OCI-LY7 (cell line): ENCODE results near the gene CASQ1. TPM values are rescaled to one million over a fixed set of nuclear protein-coding genes. Genes with fewer than 3 reads are reported as not detected.

Experiments
- BruUV-seq: library from RNA; stranded (reverse); fragments of 400-500 nt; replicated peaks from 2 replicates; lab custom pipeline; 2021; lab: Mats Ljungman, UMichigan
- CTCF ChIA-PET: fragments of 300-600 bp; sonication (Branson Sonifier 250); formaldehyde crosslinking; loops from one replicate; lab custom pipeline; 2022; ENCODE audit warnings: antibody characterized with exemption; ENCODE audit not compliant: unreplicated experiment; lab: Charles Lee
- POLR2A ChIA-PET: fragments of 300-600 bp; sonication (Branson Sonifier 250); formaldehyde crosslinking; loops from one replicate; lab custom pipeline; 2022; ENCODE audit warnings: antibody characterized with exemption; lab: Charles Lee
- DNase-seq: peaks from one replicate; pipeline ENCODE4 v3.0.0-alpha.2; 2015; ENCODE audit warnings: low spot score
- H2AFZ ChIP-seq: fragments of 200-600 bp; sonication (generic), shearing (Covaris generic); 2 replicates; pipeline ENCODE4 v1.6.1; 2014; ENCODE audit warnings: mild to moderate bottlenecking, antibody characterized with exemption, low read length, moderate library complexity
- H3K27ac ChIP-seq: fragments of 200-600 bp; sonication (generic); 2 replicates; pipeline ENCODE4 v1.5.1; 2014; ENCODE audit warnings: mixed run types, low read depth, mild to moderate bottlenecking, moderate library complexity, low read length, inconsistent platforms; ENCODE audit not compliant: poor library complexity, severe bottlenecking
- H3K36me3 ChIP-seq: fragments of 200-600 bp; sonication (generic); 2 replicates; pipeline ENCODE4 v1.6.1; 2014; ENCODE audit warnings: mild to moderate bottlenecking, antibody characterized with exemption, low read length, moderate library complexity, mixed read lengths; ENCODE audit not compliant: insufficient read depth
- H3K4me1 ChIP-seq: fragments of 200-600 bp; sonication (generic); 2 replicates; pipeline ENCODE4 v1.5.1; 2014; ENCODE audit warnings: mild to moderate bottlenecking, low read length; ENCODE audit not compliant: insufficient read depth, poor library complexity, severe bottlenecking
- H3K4me2 ChIP-seq: fragments of 200-600 bp; sonication (generic); 2 replicates; pipeline ENCODE4 v1.6.1; 2014; ENCODE audit warnings: mild to moderate bottlenecking, low read length
- H3K4me3 ChIP-seq: fragments of 200-600 bp; sonication (generic); 2 replicates; pipeline ENCODE4 v1.5.1; 2014; ENCODE audit warnings: mild to moderate bottlenecking, low read depth, low read length; ENCODE audit not compliant: poor library complexity, severe bottlenecking
- H3K79me2 ChIP-seq: fragments of 200-600 bp; sonication (generic); 2 replicates; pipeline ENCODE4 v1.6.1; 2016; ENCODE audit warnings: low read depth, mild to moderate bottlenecking, low read length, moderate library complexity, mixed read lengths; ENCODE audit not compliant: insufficient read depth
- H3K9me2 ChIP-seq: fragments of 200-600 bp; sonication (generic); 2 replicates; pipeline ENCODE4 v1.6.1; 2016; ENCODE audit warnings: mild to moderate bottlenecking, low read length, mixed read lengths; ENCODE audit not compliant: insufficient read depth
- H3K9me3 ChIP-seq: fragments of 200-600 bp; sonication (generic); 2 replicates; pipeline ENCODE4 v1.6.1; 2014; ENCODE audit warnings: mild to moderate bottlenecking, mixed run types, low read length, mixed read lengths
- H4K20me1 ChIP-seq: fragments of 200-600 bp; sonication (generic); 2 replicates; pipeline ENCODE4 v1.6.1; 2014; ENCODE audit warnings: mild to moderate bottlenecking, antibody characterized with exemption, low read length, moderate library complexity, mixed read lengths; ENCODE audit not compliant: insufficient read depth
- EZH2phosphoT487 ChIP-seq: fragments of 200-600 bp; sonication (generic); IDR thresholded peaks from 2 replicates; pipeline ENCODE4 v1.6.1; 2018; ENCODE audit warnings: low read depth, borderline replicate concordance, mild to moderate bottlenecking, mixed run types, antibody characterized with exemption, low read length, moderate library complexity, mixed read lengths
- intact Hi-C: fragments of 100-400 bp; cut with micrococcal nuclease; formaldehyde crosslinking; loops from one replicate; pipeline ENCODE4 v1.10.0; 2022; ENCODE audit not compliant: unreplicated experiment
- total RNA-seq, 2 experiments: library from RNA; depleted of rRNA in 1 of 2; stranded (reverse); fragments of >200 nt in 1 of 2; shearing (Covaris generic) in 1 of 2; gene quantifications; 2 replicates each; pipeline ENCODE4 v1.2.3, GENCODE V29; 2014 to 2022
- TF ChIP-seq, protein P1 (sequence below): fragments of 200-600 bp; sonication (generic); conservative IDR thresholded peaks from 2 replicates; pipeline ENCODE4 v1.5.1; 2014; ENCODE audit warnings: mild to moderate bottlenecking, antibody characterized with exemption, low read length, moderate library complexity, mixed read lengths

The CASQ1 gene
- total RNA-seq, 2 experiments from 2014 or later, result not detected

DNA sequence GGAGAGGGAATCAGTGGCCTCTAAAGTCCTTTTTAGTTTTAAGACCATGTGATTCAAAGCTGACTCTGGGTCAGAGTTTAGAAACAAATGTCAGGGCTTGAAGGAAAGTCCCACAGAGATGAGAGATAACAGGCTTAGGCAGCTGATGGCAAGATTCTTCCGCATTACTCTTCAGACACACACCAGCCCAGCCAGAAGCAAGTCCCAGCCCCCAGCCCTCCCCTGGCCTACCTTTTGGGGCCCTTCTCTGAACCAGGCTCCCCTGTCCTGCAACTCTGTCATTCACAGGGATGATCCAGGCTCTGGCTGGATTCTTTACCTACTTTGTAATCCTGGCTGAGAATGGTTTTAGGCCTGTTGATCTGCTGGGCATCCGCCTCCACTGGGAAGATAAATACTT is 13.1 kb upstream of the CASQ1 start:
- Histone ChIP-seq H3K36me3 (no peaks in the 10 kb centered on the region), H3K4me2 (no peak overlapping the region), H3K9me3 (no peaks in the 10 kb centered on the region), H3K4me1 (no peaks in the 10 kb centered on the region), H2AFZ (no peak overlapping the region), H3K27ac (no peak overlapping the region), H3K79me2 (no peaks in the 10 kb centered on the region), H4K20me1 (no peaks in the 10 kb centered on the region), H3K9me2 (no peaks in the 10 kb centered on the region), H3K4me3 (no peak overlapping the region)
- ChIA-PET CTCF (no interaction called here), POLR2A (interaction anchor here (0.6 kb wide), 1 partner anchor 55 kb away, joined by 3 read pairs; no protein-coding TSS in a partner anchor)
- TF ChIP-seq, protein P1, sequence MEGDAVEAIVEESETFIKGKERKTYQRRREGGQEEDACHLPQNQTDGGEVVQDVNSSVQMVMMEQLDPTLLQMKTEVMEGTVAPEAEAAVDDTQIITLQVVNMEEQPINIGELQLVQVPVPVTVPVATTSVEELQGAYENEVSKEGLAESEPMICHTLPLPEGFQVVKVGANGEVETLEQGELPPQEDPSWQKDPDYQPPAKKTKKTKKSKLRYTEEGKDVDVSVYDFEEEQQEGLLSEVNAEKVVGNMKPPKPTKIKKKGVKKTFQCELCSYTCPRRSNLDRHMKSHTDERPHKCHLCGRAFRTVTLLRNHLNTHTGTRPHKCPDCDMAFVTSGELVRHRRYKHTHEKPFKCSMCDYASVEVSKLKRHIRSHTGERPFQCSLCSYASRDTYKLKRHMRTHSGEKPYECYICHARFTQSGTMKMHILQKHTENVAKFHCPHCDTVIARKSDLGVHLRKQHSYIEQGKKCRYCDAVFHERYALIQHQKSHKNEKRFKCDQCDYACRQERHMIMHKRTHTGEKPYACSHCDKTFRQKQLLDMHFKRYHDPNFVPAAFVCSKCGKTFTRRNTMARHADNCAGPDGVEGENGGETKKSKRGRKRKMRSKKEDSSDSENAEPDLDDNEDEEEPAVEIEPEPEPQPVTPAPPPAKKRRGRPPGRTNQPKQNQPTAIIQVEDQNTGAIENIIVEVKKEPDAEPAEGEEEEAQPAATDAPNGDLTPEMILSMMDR, result no peak
- no peak for TF ChIP-seq EZH2phosphoT487
- DNase-seq, result no peak
- no TSS peak for BruUV-seq
- intact Hi-C loops, result no loop called here

DNA sequence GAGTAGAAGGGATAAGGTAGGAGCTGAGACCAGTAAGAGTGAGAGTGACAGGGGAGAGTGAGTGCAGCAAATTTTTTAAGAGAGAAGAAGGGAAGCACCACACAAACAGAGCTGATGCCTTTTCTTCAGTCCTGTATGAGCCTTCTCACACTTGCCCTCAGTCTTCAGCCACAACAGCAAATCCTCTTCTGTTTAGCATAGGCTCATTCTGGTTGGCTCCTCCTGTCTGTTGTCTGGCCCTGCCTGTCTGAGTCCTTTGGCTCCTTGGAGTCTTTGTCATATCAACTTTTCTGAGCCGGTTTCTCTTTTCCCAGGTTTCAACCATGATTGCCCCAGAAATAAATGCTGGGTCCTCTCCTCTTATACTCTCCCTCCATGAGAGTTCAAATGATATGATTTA is 12.7 kb upstream of the CASQ1 start:
- H4K20me1 ChIP-seq, result no peaks in the 10 kb centered on the region
- no peak for DNase-seq
- ChIA-PET CTCF (no interaction called here), POLR2A (no interaction called here)
- TF ChIP-seq, protein P1, result no peak
- TF ChIP-seq EZH2phosphoT487, result no peak
- no peaks in the 10 kb centered on the region for H3K79me2 ChIP-seq
- H3K9me2 ChIP-seq, result no peaks in the 10 kb centered on the region
- no peak overlapping the region for H3K4me2 ChIP-seq
- H3K27ac ChIP-seq, result no peak overlapping the region
- intact Hi-C loops, result no loop called here
- H3K9me3 ChIP-seq, result no peaks in the 10 kb centered on the region
- H3K4me1 ChIP-seq, result no peaks in the 10 kb centered on the region
- no peak overlapping the region for H2AFZ ChIP-seq
- no peak overlapping the region for H3K4me3 ChIP-seq
- BruUV-seq, result no TSS peak
- H3K36me3 ChIP-seq, result no peaks in the 10 kb centered on the region

DNA sequence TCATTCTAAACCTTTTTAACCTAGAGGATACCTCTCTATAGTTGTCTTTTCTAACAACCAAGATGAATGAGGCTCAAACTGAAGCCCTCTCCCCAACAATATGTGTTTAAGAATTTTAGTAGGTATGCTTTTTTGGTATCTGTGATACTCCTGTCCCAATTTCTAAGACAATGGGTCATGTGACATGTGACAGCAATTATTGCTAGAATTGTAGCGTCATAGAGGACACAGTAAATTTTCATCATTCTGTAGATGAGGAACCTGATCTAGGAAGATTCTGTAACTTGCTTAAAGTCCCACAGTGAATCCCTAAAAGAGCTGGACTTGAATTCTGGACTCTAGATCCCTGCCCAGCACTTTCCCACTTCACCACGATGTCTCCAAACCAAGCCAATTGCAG is 11.6 kb upstream of the CASQ1 start:
- no peaks in the 10 kb centered on the region for H3K9me2 ChIP-seq
- H2AFZ ChIP-seq, result no peak overlapping the region
- no TSS peak for BruUV-seq
- no peak overlapping the region for H3K27ac ChIP-seq
- H3K36me3 ChIP-seq, result no peaks in the 10 kb centered on the region
- H4K20me1 ChIP-seq, result no peaks in the 10 kb centered on the region
- CTCF ChIA-PET, result no interaction called here
- TF ChIP-seq, protein P1, result no peak
- no peak for TF ChIP-seq EZH2phosphoT487
- intact Hi-C loops, result no loop called here
- no peaks in the 10 kb centered on the region for H3K9me3 ChIP-seq
- DNase-seq, result no peak
- no peaks in the 10 kb centered on the region for H3K79me2 ChIP-seq
- POLR2A ChIA-PET, result no interaction called here
- H3K4me3 ChIP-seq, result no peak overlapping the region
- H3K4me1 ChIP-seq, result no peaks in the 10 kb centered on the region
- H3K4me2 ChIP-seq, result no peak overlapping the region
